ENCODE results near the gene PMM2. TPM values are rescaled to one million over a fixed set of nuclear protein-coding genes. Genes with fewer than 3 reads are reported as not detected.
A peak's percentile ranks its signal among the peaks of the same experiment; 100 is the strongest.
"Not testable (repeated sequence)": the region's sequence is repeated elsewhere in the genome, so short reads cannot be mapped to it uniquely, and the experiment has no call there.

Gene PMM2
- total RNA-seq, 1 donor, result 53.5 TPM

DNA sequence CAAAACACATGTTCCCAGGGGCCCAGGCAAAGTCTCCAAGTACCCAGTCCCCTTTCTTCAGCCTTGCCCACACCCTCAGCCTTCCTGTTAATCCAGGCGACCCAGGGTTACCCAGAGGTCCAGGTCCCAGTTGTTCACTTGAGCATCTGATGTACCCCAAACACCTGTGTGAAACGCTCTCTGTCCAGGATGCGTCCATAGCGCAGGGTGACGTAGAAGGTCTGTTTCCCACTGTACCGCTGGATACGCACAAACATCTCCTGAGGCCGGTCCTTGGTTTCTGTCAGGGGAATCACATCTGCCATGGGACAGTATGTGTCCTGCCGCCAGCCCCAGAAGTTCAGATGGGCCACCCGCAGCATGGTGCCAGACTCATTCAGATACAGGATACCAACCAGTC is 1.8 kb upstream of the PMM2 start:
- TF ChIP-seq, protein P1, sequence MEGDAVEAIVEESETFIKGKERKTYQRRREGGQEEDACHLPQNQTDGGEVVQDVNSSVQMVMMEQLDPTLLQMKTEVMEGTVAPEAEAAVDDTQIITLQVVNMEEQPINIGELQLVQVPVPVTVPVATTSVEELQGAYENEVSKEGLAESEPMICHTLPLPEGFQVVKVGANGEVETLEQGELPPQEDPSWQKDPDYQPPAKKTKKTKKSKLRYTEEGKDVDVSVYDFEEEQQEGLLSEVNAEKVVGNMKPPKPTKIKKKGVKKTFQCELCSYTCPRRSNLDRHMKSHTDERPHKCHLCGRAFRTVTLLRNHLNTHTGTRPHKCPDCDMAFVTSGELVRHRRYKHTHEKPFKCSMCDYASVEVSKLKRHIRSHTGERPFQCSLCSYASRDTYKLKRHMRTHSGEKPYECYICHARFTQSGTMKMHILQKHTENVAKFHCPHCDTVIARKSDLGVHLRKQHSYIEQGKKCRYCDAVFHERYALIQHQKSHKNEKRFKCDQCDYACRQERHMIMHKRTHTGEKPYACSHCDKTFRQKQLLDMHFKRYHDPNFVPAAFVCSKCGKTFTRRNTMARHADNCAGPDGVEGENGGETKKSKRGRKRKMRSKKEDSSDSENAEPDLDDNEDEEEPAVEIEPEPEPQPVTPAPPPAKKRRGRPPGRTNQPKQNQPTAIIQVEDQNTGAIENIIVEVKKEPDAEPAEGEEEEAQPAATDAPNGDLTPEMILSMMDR (IDR thresholded peaks at IDR 0.05; ENCODE audit: insufficient read depth, low read depth, low read length), result no peak
- no peak overlapping the region for H3K4me3 ChIP-seq (ENCODE audit: low read depth, low read length)
- no peak for DNase-seq (ENCODE audit: low read depth)

DNA sequence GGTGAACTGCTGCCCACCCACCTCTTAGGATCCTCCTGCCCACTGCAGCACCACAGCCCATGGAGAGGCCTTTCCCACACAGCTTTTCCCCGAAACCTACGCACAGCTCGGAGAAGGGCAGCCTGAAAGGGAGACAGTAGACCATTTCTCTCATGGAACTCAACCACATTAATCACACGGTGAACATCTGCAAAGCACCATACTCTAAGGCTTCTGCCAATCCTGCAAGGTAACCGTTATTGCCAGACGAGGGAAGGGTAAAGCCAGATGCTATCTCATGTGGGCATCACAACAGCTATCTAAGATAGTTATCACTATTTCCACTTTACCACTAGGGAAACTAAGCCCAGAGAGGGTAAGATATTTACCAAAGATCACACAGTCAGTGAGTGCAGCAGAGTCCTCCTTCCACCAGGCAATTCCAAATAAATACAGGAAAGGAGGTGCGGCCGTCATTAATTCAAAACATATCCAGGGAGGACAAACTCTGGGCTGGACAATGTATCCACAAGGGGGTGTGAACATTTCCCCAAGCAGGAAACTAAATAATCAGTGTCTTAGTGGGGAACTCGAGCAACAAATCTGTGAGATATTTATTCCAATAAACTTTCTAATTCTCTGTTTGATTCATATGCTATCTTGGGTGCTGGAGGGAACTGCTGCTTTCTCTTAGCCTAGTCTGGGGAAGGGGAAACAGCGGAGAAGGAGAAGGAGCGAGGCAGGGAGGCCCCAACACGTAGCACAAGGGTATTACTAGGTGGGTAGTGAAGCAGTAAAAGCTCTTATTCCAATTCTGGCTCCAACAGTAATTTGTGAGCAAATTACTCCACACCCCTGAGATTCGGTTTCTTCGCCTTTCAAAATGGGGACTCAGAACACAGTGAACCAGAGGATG is 923 bp upstream of the PMM2 start:
- H3K4me3 ChIP-seq (ENCODE audit: low read depth, low read length), result peak overlapping the region; percentile 99
- TF ChIP-seq, protein P1 (IDR thresholded peaks at IDR 0.05; ENCODE audit: insufficient read depth, low read depth, low read length), result no peak
- DNase-seq (ENCODE audit: low read depth), result no peak

DNA sequence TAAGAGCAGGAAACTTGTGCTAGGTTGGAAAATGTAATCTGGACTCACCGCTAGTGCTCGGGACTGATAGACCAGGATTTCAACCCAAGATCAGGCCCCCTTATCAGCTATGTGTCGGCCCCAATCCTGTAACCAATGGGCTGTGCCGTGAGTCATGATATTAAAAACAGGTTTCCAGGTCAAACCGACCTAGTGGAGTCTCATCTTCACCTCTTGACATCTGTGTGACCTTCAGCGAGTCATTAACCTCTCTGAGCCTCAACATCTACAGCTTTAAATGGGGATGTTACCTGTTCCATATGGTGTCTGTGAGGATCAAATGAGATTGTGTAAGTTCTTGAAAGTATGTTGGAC is 512 bp downstream of the PMM2 start:
- H3K4me3 ChIP-seq (ENCODE audit: low read depth, low read length), result peak overlapping the region; percentile 99
- no peak for DNase-seq (ENCODE audit: low read depth)
- TF ChIP-seq, protein P1 (IDR thresholded peaks at IDR 0.05; ENCODE audit: insufficient read depth, low read depth, low read length), result no peak

DNA sequence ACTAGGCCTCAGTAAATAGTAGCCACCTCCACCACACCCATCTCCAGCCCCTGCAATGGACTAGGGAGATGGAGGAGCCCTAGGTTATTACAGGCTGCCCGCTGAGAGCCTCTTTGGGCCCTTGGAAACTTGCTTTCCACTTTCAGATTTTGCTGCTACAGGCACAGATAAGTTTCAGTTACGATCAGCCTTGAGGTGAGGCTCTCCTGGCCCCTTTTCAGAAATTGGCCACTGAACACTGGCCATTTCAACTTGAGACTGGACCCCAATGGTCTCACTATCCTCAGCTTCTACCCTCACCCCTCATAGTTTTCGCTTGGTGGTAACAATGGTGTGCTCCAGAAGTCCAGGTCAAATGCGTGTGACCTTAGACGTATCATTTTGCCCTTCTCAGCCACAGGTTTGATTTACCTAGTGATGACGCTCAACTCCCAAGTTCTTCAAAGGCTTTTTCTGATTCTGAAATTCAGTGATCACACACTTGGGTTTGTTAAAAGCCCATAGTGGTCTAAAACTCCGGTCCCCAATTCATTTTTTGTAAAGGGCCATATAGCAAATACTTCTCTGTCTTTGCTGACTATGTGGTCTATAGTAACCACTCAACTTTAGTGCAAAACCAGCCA is 1.0 kb downstream of the PMM2 start:
- DNase-seq (ENCODE audit: low read depth), result no peak
- peak overlapping the region; percentile 99 for H3K4me3 ChIP-seq (ENCODE audit: low read depth, low read length)
- TF ChIP-seq, protein P1 (IDR thresholded peaks at IDR 0.05; ENCODE audit: insufficient read depth, low read depth, low read length), result no peak

DNA sequence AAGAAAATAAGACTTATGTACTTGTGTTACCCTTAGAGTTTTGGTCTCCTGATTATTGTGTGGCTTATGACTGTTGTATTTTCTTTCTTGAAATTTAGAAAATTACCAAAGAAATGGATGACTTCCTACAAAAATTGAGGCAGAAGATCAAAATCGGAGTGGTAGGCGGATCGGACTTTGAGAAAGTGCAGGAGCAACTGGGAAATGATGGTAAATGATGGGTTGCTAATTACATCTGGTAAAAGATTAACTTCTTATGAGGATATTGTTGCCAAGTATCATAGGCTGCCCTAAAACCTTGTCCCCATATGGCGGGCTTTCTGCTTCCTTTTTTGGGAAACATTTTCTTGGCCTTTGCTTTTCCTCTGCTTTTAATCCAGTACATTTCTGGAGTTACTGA is 4.1 kb downstream of the PMM2 start:
- no peak overlapping the region for H3K4me3 ChIP-seq (ENCODE audit: low read depth, low read length)
- TF ChIP-seq, protein P1 (IDR thresholded peaks at IDR 0.05; ENCODE audit: insufficient read depth, low read depth, low read length), result no peak
- no peak for DNase-seq (ENCODE audit: low read depth)

DNA sequence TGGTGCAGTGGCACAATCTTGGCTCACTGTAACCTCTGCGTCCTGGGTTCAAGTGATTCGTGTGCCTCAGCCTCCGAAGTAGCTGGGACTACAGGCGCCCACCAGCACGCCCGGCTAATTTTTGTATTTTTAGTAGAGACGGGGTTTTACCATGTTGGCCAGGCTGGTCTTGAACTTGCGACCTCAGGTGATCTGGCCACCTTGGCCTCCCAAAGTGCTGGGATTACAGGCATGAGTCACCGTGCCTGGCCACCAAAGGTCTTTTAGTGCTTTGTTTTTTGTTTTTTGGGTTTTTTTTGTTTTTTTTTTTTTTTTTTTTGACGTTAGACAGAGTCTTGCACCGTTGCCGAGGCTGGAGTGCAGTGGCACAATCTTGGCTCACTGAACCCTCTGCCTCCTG is 6.1 kb downstream of the PMM2 start:
- not testable (repeated sequence) for H3K4me3 ChIP-seq (ENCODE audit: low read depth, low read length); DNase-seq (ENCODE audit: low read depth)

DNA sequence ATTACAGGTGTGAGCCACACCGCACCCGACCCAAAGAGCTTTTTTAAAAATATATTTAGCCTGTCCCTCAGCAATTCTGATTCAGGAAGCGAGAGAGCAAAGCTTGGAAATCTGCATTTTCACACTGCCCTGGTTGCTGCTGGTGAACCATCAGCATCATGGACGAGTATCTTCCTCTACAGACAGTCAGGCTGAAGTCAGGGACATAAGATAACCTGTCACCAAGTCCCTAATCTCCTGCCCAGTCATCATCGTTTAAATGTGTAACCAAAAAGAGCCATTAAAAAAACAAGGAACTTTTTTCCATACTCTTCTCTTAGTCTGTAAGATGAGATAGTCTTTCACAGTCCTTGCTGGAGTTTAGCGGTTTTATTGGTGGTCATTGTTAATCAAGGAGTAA is 6.7 kb downstream of the PMM2 start:
- DNase-seq (ENCODE audit: low read depth), result no peak
- TF ChIP-seq, protein P1 (IDR thresholded peaks at IDR 0.05; ENCODE audit: insufficient read depth, low read depth, low read length), result no peak
- no peak overlapping the region for H3K4me3 ChIP-seq (ENCODE audit: low read depth, low read length)

Measured in fibroblast of villous mesenchyme (primary cell).